GM20000 (cell line): ENCODE results near the gene HBG2.
"Not testable (repeated sequence)": the region's sequence is repeated elsewhere in the genome, so short reads cannot be mapped to it uniquely, and the experiment has no call there.

Source experiments
- DNase-seq: peaks from one replicate; pipeline ENCODE4 v3.0.0; 2012; ENCODE audit warnings: low spot score
- TF ChIP-seq, protein P1 (sequence below): IDR thresholded peaks from 2 replicates; pipeline ENCODE4 v1.5.1; 2012; ENCODE audit warnings: mild to moderate bottlenecking, control low read depth; ENCODE audit errors: extremely low read depth, missing control alignments

Gene HBG2

GRCh38 chr11:5269715-5270147 is 15.2 kb upstream of the HBG2 start, which contains the start of gene HBE1:
Gene HBE1 (minus strand): TSS chr11:5269945. CDS start chr11:5269890, 55 bp downstream.
- TF ChIP-seq, protein P1, sequence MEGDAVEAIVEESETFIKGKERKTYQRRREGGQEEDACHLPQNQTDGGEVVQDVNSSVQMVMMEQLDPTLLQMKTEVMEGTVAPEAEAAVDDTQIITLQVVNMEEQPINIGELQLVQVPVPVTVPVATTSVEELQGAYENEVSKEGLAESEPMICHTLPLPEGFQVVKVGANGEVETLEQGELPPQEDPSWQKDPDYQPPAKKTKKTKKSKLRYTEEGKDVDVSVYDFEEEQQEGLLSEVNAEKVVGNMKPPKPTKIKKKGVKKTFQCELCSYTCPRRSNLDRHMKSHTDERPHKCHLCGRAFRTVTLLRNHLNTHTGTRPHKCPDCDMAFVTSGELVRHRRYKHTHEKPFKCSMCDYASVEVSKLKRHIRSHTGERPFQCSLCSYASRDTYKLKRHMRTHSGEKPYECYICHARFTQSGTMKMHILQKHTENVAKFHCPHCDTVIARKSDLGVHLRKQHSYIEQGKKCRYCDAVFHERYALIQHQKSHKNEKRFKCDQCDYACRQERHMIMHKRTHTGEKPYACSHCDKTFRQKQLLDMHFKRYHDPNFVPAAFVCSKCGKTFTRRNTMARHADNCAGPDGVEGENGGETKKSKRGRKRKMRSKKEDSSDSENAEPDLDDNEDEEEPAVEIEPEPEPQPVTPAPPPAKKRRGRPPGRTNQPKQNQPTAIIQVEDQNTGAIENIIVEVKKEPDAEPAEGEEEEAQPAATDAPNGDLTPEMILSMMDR = no peak

GRCh38 chr11:5267033-5267563 is 12.5 kb upstream of the HBG2 start:
- TF ChIP-seq, protein P1 = no peak
- no peak for DNase-seq

More at GRCh38 chr11:5269715-5270147, 15.2 kb upstream of the HBG2 start, which contains the start of gene HBE1:
- no peak for DNase-seq

GRCh38 chr11:5266609-5267008 is 12.0 kb upstream of the HBG2 start:
- TF ChIP-seq, protein P1 = no peak
- no peak for DNase-seq

GRCh38 chr11:5265832-5266231 is 11.3 kb upstream of the HBG2 start:
- TF ChIP-seq, protein P1 = no peak
- no peak for DNase-seq

- TF ChIP-seq, protein P1 = no peak
- DNase-seq = no peak
These were observed 4.1 kb upstream of the HBG2 start for GRCh38 chr11:5258543-5259262.

GRCh38 chr11:5257296-5257695 is 2.7 kb upstream of the HBG2 start:
- DNase-seq = no peak
- TF ChIP-seq, protein P1 = no peak

- not testable (repeated sequence) for DNase-seq
These were observed 558 bp downstream of the HBG2 start for GRCh38 chr11:5254023-5254422.

DNA sequence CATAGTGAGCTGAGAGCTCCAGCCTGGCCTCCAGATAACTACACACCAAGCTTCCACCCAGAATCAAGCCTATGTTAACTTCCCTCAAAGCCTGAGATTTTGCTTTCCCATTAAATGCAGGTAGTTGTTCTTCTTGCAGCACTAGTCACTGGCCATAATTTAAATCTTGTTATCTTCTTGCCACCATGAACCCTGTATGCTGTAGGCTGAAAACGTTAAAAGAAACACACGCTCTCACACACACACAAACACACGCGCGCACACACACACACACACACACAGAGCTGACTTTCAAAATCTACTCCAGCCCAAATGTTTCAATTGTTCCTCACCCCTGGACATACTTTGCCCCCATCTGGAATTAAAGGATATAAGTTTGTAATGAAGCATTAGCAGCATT is 1.1 kb downstream of the HBG2 start:
- DNase-seq = not testable (repeated sequence)
